ENCODE results near the gene DNAJB4. TPM values are rescaled to one million over a fixed set of nuclear protein-coding genes. Genes with fewer than 3 reads are reported as not detected.
"Not testable (repeated sequence)": the region's sequence is repeated elsewhere in the genome, so short reads cannot be mapped to it uniquely, and the experiment has no call there.

Gene DNAJB4
- total RNA-seq, 1 donor = 22.4 TPM

DNA sequence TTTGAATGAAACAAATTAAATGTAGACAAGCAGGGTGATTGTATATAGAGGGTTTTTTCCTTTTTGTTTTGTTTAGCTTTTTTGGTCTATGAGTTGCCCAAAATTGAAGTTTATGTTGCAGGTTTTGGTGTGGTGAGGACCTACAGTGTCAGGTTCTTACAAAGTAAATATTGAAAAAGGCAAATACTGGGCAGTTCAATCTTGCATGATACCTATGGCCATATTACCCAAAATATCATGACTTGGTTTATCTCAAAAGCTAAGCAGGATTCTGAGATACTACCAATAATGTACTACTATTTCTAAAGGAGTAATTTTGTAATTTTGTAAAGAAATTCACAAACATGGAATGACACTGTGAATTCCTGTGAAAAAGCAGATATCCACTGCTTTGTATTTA is 1.8 kb downstream of the DNAJB4 start:
- H3K4me1 ChIP-seq (ENCODE audit: insufficient read depth, low read length) = peaks cover 3% of the 10 kb centered on the region
- H3K9me3 ChIP-seq (ENCODE audit: low read depth, low read length) = no peaks in the 10 kb centered on the region
- H3K4me3 ChIP-seq (ENCODE audit: low read length) = no peak overlapping the region
- H3K27me3 ChIP-seq (ENCODE audit: insufficient read depth, low read length) = no peaks in the 10 kb centered on the region

DNA sequence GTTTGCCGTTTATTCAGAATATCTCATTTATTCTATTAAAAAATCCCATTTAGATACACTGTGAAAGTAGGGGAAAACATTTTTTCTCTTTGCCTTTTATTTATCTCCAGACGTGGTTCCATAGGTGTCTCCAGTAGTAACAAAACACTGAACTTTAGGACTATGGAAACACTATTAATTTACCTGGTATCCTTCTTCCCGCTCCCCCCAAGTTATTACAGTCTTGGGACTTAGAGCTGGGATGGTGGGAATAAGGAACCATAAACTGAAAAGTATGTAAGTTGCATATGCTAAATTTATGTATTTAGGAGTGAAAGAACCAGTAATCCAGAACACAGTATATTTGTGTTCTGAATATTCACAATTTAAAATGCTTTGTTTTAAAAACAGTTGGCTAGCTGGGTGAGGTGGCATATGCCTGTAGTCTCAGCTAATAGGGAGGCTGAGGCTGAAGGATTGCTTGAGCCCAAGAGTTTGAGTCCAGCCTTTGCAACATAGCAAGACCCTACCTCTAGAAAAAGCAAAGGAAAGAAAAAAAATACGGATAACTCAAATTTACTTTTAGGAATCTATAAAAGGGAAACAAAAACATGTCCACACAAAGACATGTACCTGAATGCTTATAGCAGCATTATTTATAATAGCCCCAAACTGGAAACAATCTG is 3.1 kb downstream of the DNAJB4 start:
- no peak overlapping the region for H3K4me3 ChIP-seq (ENCODE audit: low read length)
- peaks cover 3% of the 10 kb centered on the region for H3K4me1 ChIP-seq (ENCODE audit: insufficient read depth, low read length)

GRCh38 chr1:78009276-78009675 is 4.5 kb downstream of the DNAJB4 start:
- no peaks in the 10 kb centered on the region for H3K9me3 ChIP-seq (ENCODE audit: low read depth, low read length)
- no peaks in the 10 kb centered on the region for H3K27me3 ChIP-seq (ENCODE audit: insufficient read depth, low read length)
- H3K4me1 ChIP-seq (ENCODE audit: insufficient read depth, low read length) = no peaks in the 10 kb centered on the region
- no peak overlapping the region for H3K4me3 ChIP-seq (ENCODE audit: low read length)

More for the DNA sequence above, 3.1 kb downstream of the DNAJB4 start:
- Histone ChIP-seq H3K9me3 (ENCODE audit: low read depth, low read length) (no peaks in the 10 kb centered on the region), H3K27me3 (ENCODE audit: insufficient read depth, low read length) (no peaks in the 10 kb centered on the region)

- Histone ChIP-seq H3K4me3 (ENCODE audit: low read length) (no peak overlapping the region), H3K4me1 (ENCODE audit: insufficient read depth, low read length) (no peaks in the 10 kb centered on the region), H3K27me3 (ENCODE audit: insufficient read depth, low read length) (no peaks in the 10 kb centered on the region), H3K9me3 (ENCODE audit: low read depth, low read length) (no peaks in the 10 kb centered on the region)
Observed at GRCh38 chr1:78009836-78010235, 5.1 kb downstream of the DNAJB4 start.

GRCh38 chr1:78011050-78011449 is 6.3 kb downstream of the DNAJB4 start:
- Histone ChIP-seq H3K4me1 (ENCODE audit: insufficient read depth, low read length) (no peaks in the 10 kb centered on the region), H3K27me3 (ENCODE audit: insufficient read depth, low read length) (no peaks in the 10 kb centered on the region), H3K9me3 (ENCODE audit: low read depth, low read length) (no peaks in the 10 kb centered on the region), H3K4me3 (ENCODE audit: low read length) (no peak overlapping the region)

DNA sequence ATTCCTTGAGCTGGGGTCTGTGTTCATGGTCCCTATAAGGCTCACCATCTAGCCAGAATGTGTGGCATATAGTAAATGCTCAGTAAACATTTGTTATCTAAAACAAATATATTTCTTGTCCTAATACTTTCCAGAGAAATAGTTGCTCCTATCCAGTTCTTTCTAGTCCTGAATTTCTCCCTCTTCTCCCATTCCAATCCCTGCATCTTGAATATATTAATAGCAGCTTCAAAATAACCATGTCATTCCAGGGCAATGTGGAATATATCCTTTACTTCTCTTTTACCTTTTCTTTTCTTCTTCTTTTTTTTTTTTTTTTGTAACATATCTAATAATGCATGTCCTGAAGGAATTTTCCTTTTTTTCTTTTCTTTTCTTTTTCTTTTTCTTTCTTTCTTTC is 10.4 kb downstream of the DNAJB4 start:
- Histone ChIP-seq H3K9me3 (ENCODE audit: low read depth, low read length) (no peaks in the 10 kb centered on the region), H3K27me3 (ENCODE audit: insufficient read depth, low read length) (no peaks in the 10 kb centered on the region), H3K4me3 (ENCODE audit: low read length) (no peak overlapping the region), H3K4me1 (ENCODE audit: insufficient read depth, low read length) (no peaks in the 10 kb centered on the region)

DNA sequence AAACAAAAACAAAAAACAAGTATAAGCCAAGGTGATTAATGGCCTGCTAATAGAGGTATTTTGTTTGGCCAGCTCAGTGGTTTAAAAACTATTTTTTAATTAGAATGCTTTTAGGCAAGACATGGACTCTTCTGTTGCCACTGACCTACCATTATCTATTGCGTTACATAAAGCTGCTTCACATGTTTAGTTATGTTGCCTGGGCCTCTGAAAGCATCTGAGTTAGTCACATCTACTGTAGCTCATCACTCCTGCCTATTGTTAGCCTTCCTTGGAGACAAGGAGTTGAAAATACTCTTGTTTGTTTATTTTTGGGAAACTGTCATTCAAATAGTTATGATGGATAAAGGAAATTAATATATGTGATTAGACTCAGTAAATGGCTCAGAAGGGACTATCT is 14.3 kb downstream of the DNAJB4 start:
- H3K27me3 ChIP-seq (ENCODE audit: insufficient read depth, low read length) = no peaks in the 10 kb centered on the region
- no peaks in the 10 kb centered on the region for H3K9me3 ChIP-seq (ENCODE audit: low read depth, low read length)
- no peak overlapping the region for H3K4me3 ChIP-seq (ENCODE audit: low read length)
- no peaks in the 10 kb centered on the region for H3K4me1 ChIP-seq (ENCODE audit: insufficient read depth, low read length)

DNA sequence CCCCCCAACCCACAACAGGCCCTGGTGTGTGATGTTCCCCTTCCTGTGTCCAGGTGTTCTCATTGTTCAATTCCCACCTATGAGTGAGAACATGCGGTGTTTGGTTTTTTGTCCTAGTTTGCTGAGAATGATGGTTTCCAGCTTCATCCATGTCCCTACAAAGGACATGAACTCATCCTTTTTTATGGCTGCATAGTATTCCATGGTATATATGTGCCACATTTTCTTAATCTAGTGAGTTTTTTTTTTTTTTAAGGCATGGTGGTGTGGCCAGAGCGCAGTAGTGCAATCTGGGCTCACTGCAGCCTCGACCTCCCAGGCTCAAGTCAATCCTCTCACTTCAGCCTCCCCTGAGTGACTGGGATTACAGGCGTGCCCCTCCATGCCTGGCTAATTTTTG is 16.4 kb downstream of the DNAJB4 start:
- not testable (repeated sequence) for H3K27me3 ChIP-seq (ENCODE audit: insufficient read depth, low read length); H3K9me3 ChIP-seq (ENCODE audit: low read depth, low read length); H3K4me3 ChIP-seq (ENCODE audit: low read length); H3K4me1 ChIP-seq (ENCODE audit: insufficient read depth, low read length)

GRCh38 chr1:78029793-78030192 is 25.1 kb downstream of the DNAJB4 start:
- Histone ChIP-seq H3K27me3 (ENCODE audit: insufficient read depth, low read length) (no peaks in the 10 kb centered on the region), H3K4me1 (ENCODE audit: insufficient read depth, low read length) (no peaks in the 10 kb centered on the region), H3K9me3 (ENCODE audit: low read depth, low read length) (no peaks in the 10 kb centered on the region), H3K4me3 (ENCODE audit: low read length) (no peak overlapping the region)

DNA sequence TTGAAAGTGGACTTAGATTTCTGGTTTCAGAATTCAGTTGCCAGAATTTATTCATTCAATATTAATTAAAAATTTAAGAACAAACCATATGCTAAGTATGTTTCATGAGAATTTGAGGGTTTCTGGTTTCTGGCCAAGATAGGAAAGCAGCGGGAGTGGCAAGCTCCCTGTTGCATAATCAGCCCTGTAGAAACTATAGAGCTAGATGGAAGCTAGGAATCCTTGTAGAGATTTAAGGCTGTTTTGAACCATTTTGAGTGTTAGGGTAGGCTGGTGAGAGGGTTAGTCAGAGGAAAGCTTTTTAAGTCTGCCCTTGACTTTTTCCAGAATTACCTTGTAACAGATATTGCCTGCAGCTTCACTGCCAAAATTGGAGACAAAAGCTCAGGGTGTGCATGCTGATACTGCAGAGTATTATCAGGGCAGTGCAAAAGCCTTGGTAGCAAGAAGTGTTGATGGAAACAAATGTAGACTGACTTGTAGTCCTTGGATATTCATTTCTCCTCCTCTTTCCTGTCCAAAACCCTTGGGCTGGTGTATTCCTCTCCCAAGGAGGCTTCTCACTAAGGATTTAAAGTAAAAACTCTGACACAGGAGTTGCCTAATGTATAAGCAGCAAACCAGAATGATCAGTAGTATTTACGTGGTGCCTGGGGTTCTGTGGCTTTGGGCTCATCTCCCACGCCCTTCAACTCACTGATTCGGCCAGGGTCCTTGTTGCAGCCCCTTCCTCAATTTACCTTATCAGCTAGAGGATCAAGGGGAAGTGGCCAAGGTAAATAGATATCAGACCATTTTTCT is 28.5 kb downstream of the DNAJB4 start:
- Histone ChIP-seq H3K4me3 (ENCODE audit: low read length) (no peak overlapping the region), H3K27me3 (ENCODE audit: insufficient read depth, low read length) (no peaks in the 10 kb centered on the region), H3K4me1 (ENCODE audit: insufficient read depth, low read length) (no peaks in the 10 kb centered on the region), H3K9me3 (ENCODE audit: low read depth, low read length) (no peaks in the 10 kb centered on the region)

- Histone ChIP-seq H3K4me3 (ENCODE audit: low read length) (no peak overlapping the region), H3K27me3 (ENCODE audit: insufficient read depth, low read length) (no peaks in the 10 kb centered on the region), H3K9me3 (ENCODE audit: low read depth, low read length) (no peaks in the 10 kb centered on the region), H3K4me1 (ENCODE audit: insufficient read depth, low read length) (no peaks in the 10 kb centered on the region)
Observed at GRCh38 chr1:78033797-78034172, 29.0 kb downstream of the DNAJB4 start.

DNA sequence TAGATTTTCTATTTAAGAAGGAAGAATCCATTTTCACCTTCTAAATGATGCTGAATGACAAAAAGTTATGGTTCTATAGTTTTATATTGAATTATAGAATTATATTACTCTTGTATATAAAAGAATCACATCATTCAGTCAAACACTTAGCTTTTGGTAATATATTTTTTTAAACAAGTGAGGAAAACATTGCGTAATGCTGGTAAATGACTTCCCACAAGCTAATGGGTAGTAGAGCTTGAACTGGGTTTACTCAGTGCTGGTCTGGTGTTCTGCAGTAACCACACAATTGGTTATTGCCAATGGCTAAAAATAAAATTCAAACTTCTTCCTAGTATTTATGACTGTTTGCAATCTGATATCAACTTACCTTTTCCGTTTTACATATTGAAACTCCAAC is 30.4 kb downstream of the DNAJB4 start:
- no peaks in the 10 kb centered on the region for H3K9me3 ChIP-seq (ENCODE audit: low read depth, low read length)
- H3K4me1 ChIP-seq (ENCODE audit: insufficient read depth, low read length) = no peaks in the 10 kb centered on the region
- no peaks in the 10 kb centered on the region for H3K27me3 ChIP-seq (ENCODE audit: insufficient read depth, low read length)
- H3K4me3 ChIP-seq (ENCODE audit: low read length) = no peak overlapping the region

- H3K4me1 ChIP-seq (ENCODE audit: insufficient read depth, low read length) = no peaks in the 10 kb centered on the region
- no peaks in the 10 kb centered on the region for H3K9me3 ChIP-seq (ENCODE audit: low read depth, low read length)
- no peak overlapping the region for H3K4me3 ChIP-seq (ENCODE audit: low read length)
- no peaks in the 10 kb centered on the region for H3K27me3 ChIP-seq (ENCODE audit: insufficient read depth, low read length)
Observed at GRCh38 chr1:78036450-78036849, 31.7 kb downstream of the DNAJB4 start.

DNA sequence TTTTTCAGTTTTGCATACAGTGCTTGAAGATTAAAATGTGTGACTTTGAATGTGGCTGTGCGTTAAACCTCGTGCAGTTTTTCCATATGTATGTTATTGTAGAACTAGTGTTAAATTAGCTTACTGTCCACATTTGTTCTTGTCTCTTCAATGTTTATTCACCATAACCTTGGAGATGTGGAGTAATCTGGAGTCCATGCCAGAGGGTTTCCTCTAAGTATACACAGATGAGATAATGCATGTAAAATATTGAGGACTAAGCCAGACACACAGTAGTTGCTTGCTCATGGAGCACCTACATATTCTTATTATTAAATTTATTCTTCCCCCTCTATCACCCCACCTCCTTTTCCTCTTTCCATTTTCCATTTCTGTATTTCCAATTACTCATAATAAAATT is 33.3 kb downstream of the DNAJB4 start:
- Histone ChIP-seq H3K4me1 (ENCODE audit: insufficient read depth, low read length) (no peaks in the 10 kb centered on the region), H3K4me3 (ENCODE audit: low read length) (no peak overlapping the region), H3K9me3 (ENCODE audit: low read depth, low read length) (no peaks in the 10 kb centered on the region), H3K27me3 (ENCODE audit: insufficient read depth, low read length) (no peaks in the 10 kb centered on the region)

DNA sequence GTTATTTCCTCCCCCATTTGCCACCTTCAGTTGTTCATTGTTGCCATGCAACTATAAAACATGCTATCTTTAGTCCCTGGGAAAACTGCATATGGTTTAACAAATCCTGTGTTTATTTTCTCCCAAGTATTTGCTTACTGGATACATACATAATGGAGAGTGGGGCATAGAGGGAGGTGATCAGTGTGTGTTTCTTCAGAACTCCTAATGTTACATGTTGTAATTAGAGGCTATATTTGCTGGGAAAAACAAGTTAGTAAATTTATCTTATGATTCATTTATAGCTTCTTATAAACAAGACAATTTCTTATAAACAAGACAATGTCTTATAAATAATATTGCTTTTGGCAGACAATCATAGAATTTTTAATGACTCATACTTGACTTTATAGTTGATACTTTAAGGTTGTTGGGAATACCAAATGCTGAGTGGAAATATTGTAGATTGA is 33.8 kb downstream of the DNAJB4 start:
- H3K4me3 ChIP-seq (ENCODE audit: low read length) = no peak overlapping the region
- no peaks in the 10 kb centered on the region for H3K4me1 ChIP-seq (ENCODE audit: insufficient read depth, low read length)
- H3K27me3 ChIP-seq (ENCODE audit: insufficient read depth, low read length) = peaks cover 1% of the 10 kb centered on the region
- no peaks in the 10 kb centered on the region for H3K9me3 ChIP-seq (ENCODE audit: low read depth, low read length)
